ENCODE data around the gene OPCML.

DNA sequence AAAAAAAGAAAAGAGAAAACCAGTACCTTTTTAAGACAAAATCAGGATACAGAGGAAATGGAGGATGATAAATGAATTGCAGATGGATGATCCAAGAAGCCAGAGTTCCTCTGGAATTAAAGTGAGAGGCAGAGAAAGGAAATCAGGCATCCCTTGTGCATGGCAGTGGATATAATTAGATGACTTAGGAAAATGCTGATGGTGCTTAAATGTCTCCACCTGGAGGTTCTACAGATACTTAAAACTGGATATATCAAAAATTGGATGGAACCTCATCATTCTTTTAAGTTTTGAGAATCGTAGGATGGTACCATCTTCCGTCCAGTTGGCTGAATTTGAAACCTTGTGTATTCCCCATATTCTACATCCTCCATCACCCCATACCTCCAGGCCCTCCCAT lies 1121.9 kb downstream of the OPCML start:
- TF ChIP-seq, protein P1, sequence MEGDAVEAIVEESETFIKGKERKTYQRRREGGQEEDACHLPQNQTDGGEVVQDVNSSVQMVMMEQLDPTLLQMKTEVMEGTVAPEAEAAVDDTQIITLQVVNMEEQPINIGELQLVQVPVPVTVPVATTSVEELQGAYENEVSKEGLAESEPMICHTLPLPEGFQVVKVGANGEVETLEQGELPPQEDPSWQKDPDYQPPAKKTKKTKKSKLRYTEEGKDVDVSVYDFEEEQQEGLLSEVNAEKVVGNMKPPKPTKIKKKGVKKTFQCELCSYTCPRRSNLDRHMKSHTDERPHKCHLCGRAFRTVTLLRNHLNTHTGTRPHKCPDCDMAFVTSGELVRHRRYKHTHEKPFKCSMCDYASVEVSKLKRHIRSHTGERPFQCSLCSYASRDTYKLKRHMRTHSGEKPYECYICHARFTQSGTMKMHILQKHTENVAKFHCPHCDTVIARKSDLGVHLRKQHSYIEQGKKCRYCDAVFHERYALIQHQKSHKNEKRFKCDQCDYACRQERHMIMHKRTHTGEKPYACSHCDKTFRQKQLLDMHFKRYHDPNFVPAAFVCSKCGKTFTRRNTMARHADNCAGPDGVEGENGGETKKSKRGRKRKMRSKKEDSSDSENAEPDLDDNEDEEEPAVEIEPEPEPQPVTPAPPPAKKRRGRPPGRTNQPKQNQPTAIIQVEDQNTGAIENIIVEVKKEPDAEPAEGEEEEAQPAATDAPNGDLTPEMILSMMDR (IDR thresholded peaks at IDR 0.05; ENCODE audit: low read length) = no peak
- no peak for TF ChIP-seq EZH2 (optimal IDR thresholded peaks at IDR 0.05; ENCODE audit: low read depth, low read length)
